KBM-7 (cell line): ENCODE data around the gene VAV2.

Experiments
- DNase-seq: peaks from one replicate; pipeline ENCODE4 v3.0.0-alpha.2; 2015
- in situ Hi-C: fragments of 300-500 bp; cut with MboI; formaldehyde crosslinking; loops from 2 replicates; pipeline ENCODE4 v1.14.3; 2020; ENCODE audit warnings: low sequenced_read_pairs, low pct_unique_long_range_greater_than_20kb, mixed read lengths

VAV2 gene

GRCh38 chr9:133974631-133975341 lies 17.3 kb downstream of the VAV2 start:
- no peak for DNase-seq
- in situ Hi-C loops = loop anchor here (25.0 kb wide), 1 partner anchor 437 kb away; the partner anchor contains the start of gene ADAMTSL2

GRCh38 chr9:133973791-133974630 lies 18.1 kb downstream of the VAV2 start:
- in situ Hi-C loops = no loop called here
- DNase-seq = no peak

GRCh38 chr9:133973111-133973790 lies 18.9 kb downstream of the VAV2 start:
- no peak for DNase-seq
- in situ Hi-C loops = no loop called here

GRCh38 chr9:133971981-133972941 lies 19.9 kb downstream of the VAV2 start:
- in situ Hi-C loops = no loop called here
- no peak for DNase-seq

- in situ Hi-C loops = no loop called here
- DNase-seq = no peak
Observed at GRCh38 chr9:133971121-133971951, 20.8 kb downstream of the VAV2 start.

- in situ Hi-C loops = no loop called here
- no peak for DNase-seq
Observed at GRCh38 chr9:133970581-133971058, 21.5 kb downstream of the VAV2 start.

GRCh38 chr9:133969681-133970580 lies 22.2 kb downstream of the VAV2 start:
- in situ Hi-C loops = no loop called here
- DNase-seq = no peak

- in situ Hi-C loops = no loop called here
- no peak for DNase-seq
Observed at GRCh38 chr9:133968966-133969617, 23.0 kb downstream of the VAV2 start.

GRCh38 chr9:133968428-133968827 lies 23.7 kb downstream of the VAV2 start:
- DNase-seq = no peak
- in situ Hi-C loops = no loop called here

- in situ Hi-C loops = no loop called here
- no peak for DNase-seq
Observed at GRCh38 chr9:133967024-133967741, 24.9 kb downstream of the VAV2 start.

GRCh38 chr9:133964463-133964862 lies 27.7 kb downstream of the VAV2 start:
- DNase-seq = no peak
- in situ Hi-C loops = no loop called here

GRCh38 chr9:133963166-133963565 lies 29.0 kb downstream of the VAV2 start:
- DNase-seq = no peak
- in situ Hi-C loops = no loop called here

GRCh38 chr9:133962341-133962740 lies 29.8 kb downstream of the VAV2 start:
- DNase-seq = no peak
- in situ Hi-C loops = no loop called here

- in situ Hi-C loops = no loop called here
- no peak for DNase-seq
Observed at GRCh38 chr9:133961226-133962165, 30.6 kb downstream of the VAV2 start.

- DNase-seq = peak; percentile 79
- in situ Hi-C loops = no loop called here
Observed at GRCh38 chr9:133960568-133961129, 31.5 kb downstream of the VAV2 start.
